GM12878 (cell line): ENCODE results near the gene MDC1. TPM values are rescaled to one million over a fixed set of nuclear protein-coding genes. Genes with fewer than 3 reads are reported as not detected.

ENCODE experiments used
- BHLHE40 ChIP-seq, 2 experiments: fragments of 450-650 bp in 1 of 2; IDR thresholded peaks; 2 replicates each; pipeline ENCODE4 v1.6.1; 2011 to 2017; ENCODE audit warnings: low read depth in 2 of 2, borderline replicate concordance in 1 of 2, improper control_type of control experiment in 1 of 2, low read length in 1 of 2, mild to moderate bottlenecking in 1 of 2
- CBX5 ChIP-seq: sonication (generic); IDR thresholded peaks from 2 replicates; pipeline ENCODE4 v1.6.1; 2016; ENCODE audit warnings: low read depth, moderate library complexity, mild to moderate bottlenecking, inconsistent platforms
- CREM ChIP-seq: IDR thresholded peaks from 2 replicates; pipeline ENCODE4 v1.6.1; 2014; ENCODE audit warnings: antibody characterized with exemption, low read depth
- IKZF2 ChIP-seq, 2 experiments: fragments of 450-650 bp; IDR thresholded peaks; 2 replicates each; pipeline ENCODE4 v1.6.1; 2017; ENCODE audit warnings: mild to moderate bottlenecking in 2 of 2, moderate library complexity in 2 of 2
- NFYB ChIP-seq: IDR thresholded peaks from 2 replicates; pipeline ENCODE4 v1.6.1; 2011; ENCODE audit warnings: low read depth, mild to moderate bottlenecking, low read length, improper control_type of control experiment, moderate library complexity; ENCODE audit not compliant: insufficient read depth
- POU2F2 ChIP-seq: IDR thresholded peaks from 3 replicates; pipeline ENCODE4 v1.6.1; 2011; ENCODE audit warnings: low read depth, mild to moderate bottlenecking, low read length, borderline replicate concordance
- RBBP5 ChIP-seq: fragments of 200-600 bp; sonication (generic); conservative IDR thresholded peaks from 2 replicates; pipeline ENCODE4 v1.6.1; 2016
- RCOR1 ChIP-seq: conservative IDR thresholded peaks from 2 replicates; pipeline ENCODE4 v1.6.1; 2012; ENCODE audit warnings: low read depth, low read length, improper control_type of control experiment
- SIX5 ChIP-seq: IDR thresholded peaks from 2 replicates; pipeline ENCODE4 v1.6.1; 2011; ENCODE audit warnings: mild to moderate bottlenecking, low read depth, low read length, moderate library complexity; ENCODE audit not compliant: severe bottlenecking
- SMC3 ChIP-seq: IDR thresholded peaks from 2 replicates; pipeline ENCODE4 v1.6.1; 2011; ENCODE audit warnings: low read length, improper control_type of control experiment, borderline replicate concordance
- SREBF2 ChIP-seq: IDR thresholded peaks from 2 replicates; pipeline ENCODE4 v1.6.1; 2012; ENCODE audit warnings: mild to moderate bottlenecking, low read length
- STAT1 ChIP-seq: fragments of 450-650 bp; conservative IDR thresholded peaks from 2 replicates; pipeline ENCODE4 v1.6.1; 2014; ENCODE audit warnings: antibody characterized with exemption, mild to moderate bottlenecking
- STAT3 ChIP-seq: IDR thresholded peaks from 2 replicates; pipeline ENCODE4 v1.6.1; 2011; ENCODE audit warnings: low read depth, low read length, improper control_type of control experiment
- ZZZ3 ChIP-seq: IDR thresholded peaks from 2 replicates; pipeline ENCODE4 v1.6.1; 2011; ENCODE audit warnings: low read depth; ENCODE audit not compliant: control insufficient read depth, insufficient read length
- polyA plus RNA-seq, 11 experiments: library from polyadenylated mRNA; depleted of rRNA in 4 of 11; unstranded in 6 of 11; stranded (reverse) in 5 of 11; fragments of >200 nt; fragmentation: Nextera tagmentation in 4 of 11; fragmentation: Illumina TruSeq in 1 of 11; extraction: Ambion mirVana in 4 of 11; extraction: Trizol in 1 of 11; gene quantifications; 1 replicate in 1 of 11; 2 replicates in 10 of 11; pipeline versions ENCODE4 v1.2.1 to v1.2.3, GENCODE V29; 2011 to 2016; ENCODE audit warnings: inconsistent platforms in 2 of 11, missing spikeins in 2 of 11, low read depth in 1 of 11
- total RNA-seq, 4 experiments: library from RNA; depleted of rRNA in 3 of 4; stranded (reverse); fragments of >200 nt in 3 of 4; fragmentation: Illumina TruSeq in 1 of 4; extraction: Trizol in 1 of 4; gene quantifications; 2 replicates each; pipeline versions ENCODE4 v1.2.1 to v1.2.3, GENCODE V29; 2013 to 2021
- TF ChIP-seq, protein P1 (sequence below): IDR thresholded peaks from 2 replicates; pipeline ENCODE4 v1.6.1; 2012; ENCODE audit warnings: improper control_type of control experiment, low read depth, low read length; ENCODE audit not compliant: insufficient replicate concordance
- TF ChIP-seq, protein P2 (sequence below): fragments of 450-650 bp; IDR thresholded peaks from 2 replicates; pipeline ENCODE4 v1.6.1; 2017; ENCODE audit warnings: mild to moderate bottlenecking, moderate library complexity
- TF ChIP-seq, protein P3 (sequence below): fragments of 450-650 bp; IDR thresholded peaks from 2 replicates; pipeline ENCODE4 v1.6.1; 2016; ENCODE audit warnings: mild to moderate bottlenecking

The MDC1 gene
- total and polyA plus RNA-seq, 10 of the 15 experiments (the other 5 are each of a cell fraction or from before 2014, with no cell fraction given): 5.1 to 62.5 (median 22.4) TPM

DNA sequence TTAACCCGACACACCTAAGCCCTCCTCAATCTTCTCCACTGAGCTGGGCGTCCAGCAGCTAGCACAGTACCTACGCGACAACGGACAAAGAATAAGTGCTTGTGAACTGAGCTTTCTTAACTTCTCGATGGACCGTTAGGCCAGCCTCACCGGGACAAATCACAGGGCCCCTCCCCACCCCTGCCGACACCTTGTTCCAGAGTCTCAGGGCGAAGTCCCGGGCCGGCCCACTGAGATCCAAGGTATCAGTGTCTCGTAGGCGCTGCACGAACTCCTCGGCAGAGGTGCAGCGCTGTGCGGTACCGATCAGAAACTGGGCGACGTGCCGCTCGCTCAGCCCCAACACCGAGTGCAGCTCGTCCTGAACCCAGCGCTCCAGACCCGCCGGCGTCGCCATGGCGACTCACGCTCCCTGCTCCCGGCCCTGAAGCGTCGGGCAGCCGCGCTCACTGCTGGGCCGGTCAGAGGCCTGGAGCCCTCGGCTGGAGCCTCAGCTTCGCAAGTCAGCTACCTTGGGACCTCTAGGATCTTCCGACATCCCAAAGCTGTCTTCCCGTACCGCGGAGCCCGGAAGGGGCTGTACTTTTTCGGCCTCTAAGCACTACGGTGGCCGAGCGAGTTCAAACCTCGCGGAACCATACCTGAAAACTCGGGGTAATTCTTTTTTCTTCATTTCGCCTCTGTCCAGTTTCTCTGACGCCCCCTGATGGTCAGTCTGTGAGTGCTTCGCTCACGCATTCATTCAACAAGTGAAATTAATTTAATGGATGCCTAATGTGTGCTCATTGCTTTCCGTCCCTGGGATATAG lies 44.4 kb downstream of the MDC1 start, which contains the start of gene DHX16 (continued):
- no peak; a peak in 1 of 4 replicates for TF ChIP-seq IKZF2 (IDR thresholded peaks at IDR 0.05)
- no peak for TF ChIP-seq STAT3
- TF ChIP-seq, protein P1, sequence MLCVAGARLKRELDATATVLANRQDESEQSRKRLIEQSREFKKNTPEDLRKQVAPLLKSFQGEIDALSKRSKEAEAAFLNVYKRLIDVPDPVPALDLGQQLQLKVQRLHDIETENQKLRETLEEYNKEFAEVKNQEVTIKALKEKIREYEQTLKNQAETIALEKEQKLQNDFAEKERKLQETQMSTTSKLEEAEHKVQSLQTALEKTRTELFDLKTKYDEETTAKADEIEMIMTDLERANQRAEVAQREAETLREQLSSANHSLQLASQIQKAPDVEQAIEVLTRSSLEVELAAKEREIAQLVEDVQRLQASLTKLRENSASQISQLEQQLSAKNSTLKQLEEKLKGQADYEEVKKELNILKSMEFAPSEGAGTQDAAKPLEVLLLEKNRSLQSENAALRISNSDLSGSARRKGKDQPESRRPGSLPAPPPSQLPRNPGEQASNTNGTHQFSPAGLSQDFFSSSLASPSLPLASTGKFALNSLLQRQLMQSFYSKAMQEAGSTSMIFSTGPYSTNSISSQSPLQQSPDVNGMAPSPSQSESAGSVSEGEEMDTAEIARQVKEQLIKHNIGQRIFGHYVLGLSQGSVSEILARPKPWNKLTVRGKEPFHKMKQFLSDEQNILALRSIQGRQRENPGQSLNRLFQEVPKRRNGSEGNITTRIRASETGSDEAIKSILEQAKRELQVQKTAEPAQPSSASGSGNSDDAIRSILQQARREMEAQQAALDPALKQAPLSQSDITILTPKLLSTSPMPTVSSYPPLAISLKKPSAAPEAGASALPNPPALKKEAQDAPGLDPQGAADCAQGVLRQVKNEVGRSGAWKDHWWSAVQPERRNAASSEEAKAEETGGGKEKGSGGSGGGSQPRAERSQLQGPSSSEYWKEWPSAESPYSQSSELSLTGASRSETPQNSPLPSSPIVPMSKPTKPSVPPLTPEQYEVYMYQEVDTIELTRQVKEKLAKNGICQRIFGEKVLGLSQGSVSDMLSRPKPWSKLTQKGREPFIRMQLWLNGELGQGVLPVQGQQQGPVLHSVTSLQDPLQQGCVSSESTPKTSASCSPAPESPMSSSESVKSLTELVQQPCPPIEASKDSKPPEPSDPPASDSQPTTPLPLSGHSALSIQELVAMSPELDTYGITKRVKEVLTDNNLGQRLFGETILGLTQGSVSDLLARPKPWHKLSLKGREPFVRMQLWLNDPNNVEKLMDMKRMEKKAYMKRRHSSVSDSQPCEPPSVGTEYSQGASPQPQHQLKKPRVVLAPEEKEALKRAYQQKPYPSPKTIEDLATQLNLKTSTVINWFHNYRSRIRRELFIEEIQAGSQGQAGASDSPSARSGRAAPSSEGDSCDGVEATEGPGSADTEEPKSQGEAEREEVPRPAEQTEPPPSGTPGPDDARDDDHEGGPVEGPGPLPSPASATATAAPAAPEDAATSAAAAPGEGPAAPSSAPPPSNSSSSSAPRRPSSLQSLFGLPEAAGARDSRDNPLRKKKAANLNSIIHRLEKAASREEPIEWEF: no peak
- peak; percentile 14 to 41; a peak in 1 of 4 replicates for TF ChIP-seq BHLHE40 (IDR thresholded peaks at IDR 0.05; ENCODE audit: borderline replicate concordance in 1 of 2, low read depth in 2 of 2, low read length in 1 of 2)
- no peak for TF ChIP-seq SREBF2
- peak; percentile 37 for TF ChIP-seq SIX5
- TF ChIP-seq ZZZ3: no peak
- TF ChIP-seq STAT1: 0 out of 2 replicates have a peak, but pooled peaks have one; percentile 74
- TF ChIP-seq, protein P2, sequence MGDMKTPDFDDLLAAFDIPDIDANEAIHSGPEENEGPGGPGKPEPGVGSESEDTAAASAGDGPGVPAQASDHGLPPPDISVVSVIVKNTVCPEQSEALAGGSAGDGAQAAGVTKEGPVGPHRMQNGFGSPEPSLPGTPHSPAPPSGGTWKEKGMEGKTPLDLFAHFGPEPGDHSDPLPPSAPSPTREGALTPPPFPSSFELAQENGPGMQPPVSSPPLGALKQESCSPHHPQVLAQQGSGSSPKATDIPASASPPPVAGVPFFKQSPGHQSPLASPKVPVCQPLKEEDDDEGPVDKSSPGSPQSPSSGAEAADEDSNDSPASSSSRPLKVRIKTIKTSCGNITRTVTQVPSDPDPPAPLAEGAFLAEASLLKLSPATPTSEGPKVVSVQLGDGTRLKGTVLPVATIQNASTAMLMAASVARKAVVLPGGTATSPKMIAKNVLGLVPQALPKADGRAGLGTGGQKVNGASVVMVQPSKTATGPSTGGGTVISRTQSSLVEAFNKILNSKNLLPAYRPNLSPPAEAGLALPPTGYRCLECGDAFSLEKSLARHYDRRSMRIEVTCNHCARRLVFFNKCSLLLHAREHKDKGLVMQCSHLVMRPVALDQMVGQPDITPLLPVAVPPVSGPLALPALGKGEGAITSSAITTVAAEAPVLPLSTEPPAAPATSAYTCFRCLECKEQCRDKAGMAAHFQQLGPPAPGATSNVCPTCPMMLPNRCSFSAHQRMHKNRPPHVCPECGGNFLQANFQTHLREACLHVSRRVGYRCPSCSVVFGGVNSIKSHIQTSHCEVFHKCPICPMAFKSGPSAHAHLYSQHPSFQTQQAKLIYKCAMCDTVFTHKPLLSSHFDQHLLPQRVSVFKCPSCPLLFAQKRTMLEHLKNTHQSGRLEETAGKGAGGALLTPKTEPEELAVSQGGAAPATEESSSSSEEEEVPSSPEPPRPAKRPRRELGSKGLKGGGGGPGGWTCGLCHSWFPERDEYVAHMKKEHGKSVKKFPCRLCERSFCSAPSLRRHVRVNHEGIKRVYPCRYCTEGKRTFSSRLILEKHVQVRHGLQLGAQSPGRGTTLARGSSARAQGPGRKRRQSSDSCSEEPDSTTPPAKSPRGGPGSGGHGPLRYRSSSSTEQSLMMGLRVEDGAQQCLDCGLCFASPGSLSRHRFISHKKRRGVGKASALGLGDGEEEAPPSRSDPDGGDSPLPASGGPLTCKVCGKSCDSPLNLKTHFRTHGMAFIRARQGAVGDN: no peak
- TF ChIP-seq, protein P3, sequence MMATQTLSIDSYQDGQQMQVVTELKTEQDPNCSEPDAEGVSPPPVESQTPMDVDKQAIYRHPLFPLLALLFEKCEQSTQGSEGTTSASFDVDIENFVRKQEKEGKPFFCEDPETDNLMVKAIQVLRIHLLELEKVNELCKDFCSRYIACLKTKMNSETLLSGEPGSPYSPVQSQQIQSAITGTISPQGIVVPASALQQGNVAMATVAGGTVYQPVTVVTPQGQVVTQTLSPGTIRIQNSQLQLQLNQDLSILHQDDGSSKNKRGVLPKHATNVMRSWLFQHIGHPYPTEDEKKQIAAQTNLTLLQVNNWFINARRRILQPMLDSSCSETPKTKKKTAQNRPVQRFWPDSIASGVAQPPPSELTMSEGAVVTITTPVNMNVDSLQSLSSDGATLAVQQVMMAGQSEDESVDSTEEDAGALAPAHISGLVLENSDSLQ: 0 out of 2 replicates have a peak, but pooled peaks have one; percentile 12
- TF ChIP-seq SMC3: peak; percentile 64; the same call in 1 of the 2 replicates
- peak; percentile 38; the same call in 1 of the 2 replicates for TF ChIP-seq CREM
- TF ChIP-seq RBBP5: no peak
- TF ChIP-seq CBX5: 0 out of 2 replicates have a peak, but pooled peaks have one; percentile 39
- TF ChIP-seq POU2F2: no peak; the same call in 2 of the 3 replicates
- TF ChIP-seq RCOR1: 0 out of 2 replicates have a peak, but pooled peaks have one; percentile 24
- no peak for TF ChIP-seq NFYB
